Stimulated activated CD4-positive, alpha-beta T cell treated with anti-CD3 and anti-CD28 coated beads, Interleukin-4, amount 100 ng/mL, for 1 hour (primary cell): ENCODE data around the gene SLC5A2.

Experiments
- DNase-seq: peaks from one replicate; pipeline ENCODE4 v3.0.0-alpha.2; 2020

Gene SLC5A2

GRCh38 chr16:31460582-31461002 is 22.3 kb upstream of the SLC5A2 start:
- DNase-seq = no peak

- DNase-seq = no peak
Measured at GRCh38 chr16:31461201-31461920, 21.6 kb upstream of the SLC5A2 start.

DNA sequence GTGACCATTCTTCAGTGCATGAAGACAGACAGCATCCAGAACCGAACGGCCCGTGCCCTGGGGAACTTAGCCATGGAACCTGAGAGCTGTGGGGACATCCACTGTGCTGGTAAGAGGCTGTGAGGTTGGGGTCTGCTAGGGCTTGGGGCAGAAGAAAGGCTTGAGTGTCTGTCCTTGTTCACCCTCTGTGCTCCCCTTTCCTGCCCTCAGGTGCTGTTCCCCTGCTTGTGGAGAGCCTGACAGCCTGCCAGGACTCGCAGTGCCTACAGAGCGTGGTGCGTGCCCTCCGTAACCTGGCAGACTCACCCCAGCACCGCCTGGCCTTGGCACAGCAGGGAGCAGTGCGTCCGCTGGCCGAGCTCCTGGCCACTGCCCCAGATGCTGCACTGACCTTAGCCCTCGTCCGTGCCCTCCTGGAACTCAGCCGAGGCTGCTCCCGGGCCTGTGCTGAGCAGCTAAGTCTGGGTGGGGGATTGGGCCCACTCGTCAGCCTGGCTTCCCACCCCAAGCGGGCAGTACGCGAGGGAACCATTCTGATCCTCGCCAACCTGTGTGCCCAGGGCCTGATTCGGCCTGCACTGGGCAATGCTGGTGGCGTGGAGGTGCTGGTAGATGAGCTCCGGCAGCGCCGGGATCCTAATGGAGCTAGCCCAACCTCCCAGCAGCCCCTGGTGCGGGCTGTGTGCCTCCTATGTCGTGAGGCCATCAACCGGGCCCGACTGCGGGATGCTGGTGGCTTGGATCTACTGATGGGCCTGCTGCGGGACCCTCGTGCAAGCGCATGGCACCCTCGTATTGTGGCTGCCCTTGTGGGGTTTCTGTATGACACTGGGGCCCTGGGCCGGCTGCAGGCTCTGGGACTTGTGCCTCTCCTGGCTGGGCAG is 20.8 kb upstream of the SLC5A2 start:
- DNase-seq = no peak

DNA sequence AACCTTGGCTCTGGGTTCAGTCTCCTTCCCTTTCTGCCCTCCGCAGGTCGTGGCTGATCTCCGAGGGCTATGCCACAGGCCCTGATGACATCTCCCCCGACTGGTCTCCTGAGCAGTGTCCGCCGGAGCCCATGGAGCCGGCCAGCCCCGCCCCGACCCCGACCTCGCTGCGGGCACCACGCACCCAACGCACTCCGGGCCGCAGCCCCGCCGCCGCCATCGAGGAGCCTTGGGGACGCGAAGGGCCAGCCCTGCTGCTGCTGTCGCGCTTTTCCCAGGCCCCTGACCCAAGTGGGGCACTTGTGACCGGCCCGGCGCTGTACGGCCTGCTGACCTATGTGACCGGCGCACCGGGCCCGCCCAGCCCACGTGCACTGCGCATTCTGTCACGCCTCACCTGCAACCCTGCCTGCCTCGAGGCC is 18.6 kb upstream of the SLC5A2 start:
- no peak for DNase-seq

- no peak for DNase-seq
Measured at GRCh38 chr16:31464781-31465260, 18.1 kb upstream of the SLC5A2 start.

GRCh38 chr16:31465788-31466370 is 17.0 kb upstream of the SLC5A2 start:
- no peak for DNase-seq

DNA sequence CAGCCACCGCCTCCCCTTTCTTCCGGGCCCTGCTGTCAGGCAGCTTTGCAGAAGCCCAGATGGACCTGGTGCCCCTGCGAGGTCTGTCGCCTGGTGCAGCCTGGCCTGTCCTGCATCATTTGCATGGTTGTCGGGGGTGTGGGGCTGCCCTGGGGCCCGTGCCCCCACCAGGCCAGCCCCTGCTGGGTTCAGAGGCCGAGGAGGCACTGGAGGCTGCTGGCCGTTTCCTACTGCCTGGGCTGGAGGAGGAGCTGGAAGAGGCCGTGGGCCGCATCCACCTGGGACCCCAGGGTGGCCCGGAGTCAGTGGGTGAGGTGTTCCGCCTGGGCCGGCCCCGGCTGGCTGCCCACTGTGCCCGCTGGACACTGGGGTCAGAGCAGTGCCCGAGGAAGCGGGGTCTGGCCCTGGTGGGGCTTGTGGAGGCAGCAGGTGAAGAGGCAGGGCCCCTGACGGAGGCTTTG is 16.5 kb upstream of the SLC5A2 start:
- no peak for DNase-seq

GRCh38 chr16:31467151-31467773 is 15.7 kb upstream of the SLC5A2 start:
- no peak for DNase-seq

GRCh38 chr16:31467858-31468257 is 15.1 kb upstream of the SLC5A2 start:
- DNase-seq = no peak

GRCh38 chr16:31470615-31471014 is 12.3 kb upstream of the SLC5A2 start:
- DNase-seq = no peak

GRCh38 chr16:31471241-31471874 is 11.6 kb upstream of the SLC5A2 start:
- no peak for DNase-seq

DNA sequence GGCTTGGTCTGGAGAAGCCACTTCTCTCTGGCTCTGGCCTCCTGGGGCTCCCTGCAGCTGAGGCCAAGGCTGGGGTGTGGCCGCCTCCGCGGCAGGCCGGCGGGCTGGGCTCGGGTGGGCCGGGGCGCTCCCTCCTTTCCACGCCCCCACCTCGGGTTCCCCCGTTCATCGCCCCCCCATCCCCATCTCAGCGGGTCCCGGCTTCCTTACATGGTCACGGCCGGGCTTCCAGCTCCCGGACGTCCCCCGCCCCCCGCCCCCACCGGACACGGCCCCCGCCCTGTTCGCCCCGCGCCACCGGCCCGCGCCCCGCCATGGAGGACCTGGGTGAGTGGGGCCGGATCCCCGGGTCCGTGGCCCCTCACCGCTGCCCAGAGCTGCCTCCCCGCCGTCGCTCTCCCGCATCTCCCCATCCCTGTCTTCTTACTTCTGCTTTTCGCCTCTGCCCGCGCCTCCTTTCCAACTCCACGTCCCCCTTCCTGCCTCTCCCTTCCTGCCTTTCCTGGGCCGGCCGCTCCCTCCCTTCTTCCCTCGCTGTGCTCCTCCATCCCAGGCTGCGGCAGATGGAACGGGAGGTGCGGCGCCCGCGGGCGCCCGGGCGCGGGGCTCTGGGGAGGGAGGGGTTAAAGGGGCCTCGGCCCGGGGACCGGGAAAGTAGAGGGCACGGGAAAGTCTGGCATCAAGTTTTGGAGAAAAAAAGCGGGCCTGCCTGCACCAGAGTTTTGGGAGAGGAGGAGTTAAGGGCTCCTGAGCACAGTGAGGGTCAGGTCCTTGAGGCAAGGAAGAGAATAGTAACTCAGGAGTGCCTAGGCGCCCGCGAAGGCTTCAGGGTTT is 10.8 kb upstream of the SLC5A2 start, which contains the start of gene TGFB1I1:
TSS of gene TGFB1I1 (plus strand) at position 278 of the 834 bp plus-strand sequence. CDS start at position 315, 37 bp downstream.
- DNase-seq = no peak

DNA sequence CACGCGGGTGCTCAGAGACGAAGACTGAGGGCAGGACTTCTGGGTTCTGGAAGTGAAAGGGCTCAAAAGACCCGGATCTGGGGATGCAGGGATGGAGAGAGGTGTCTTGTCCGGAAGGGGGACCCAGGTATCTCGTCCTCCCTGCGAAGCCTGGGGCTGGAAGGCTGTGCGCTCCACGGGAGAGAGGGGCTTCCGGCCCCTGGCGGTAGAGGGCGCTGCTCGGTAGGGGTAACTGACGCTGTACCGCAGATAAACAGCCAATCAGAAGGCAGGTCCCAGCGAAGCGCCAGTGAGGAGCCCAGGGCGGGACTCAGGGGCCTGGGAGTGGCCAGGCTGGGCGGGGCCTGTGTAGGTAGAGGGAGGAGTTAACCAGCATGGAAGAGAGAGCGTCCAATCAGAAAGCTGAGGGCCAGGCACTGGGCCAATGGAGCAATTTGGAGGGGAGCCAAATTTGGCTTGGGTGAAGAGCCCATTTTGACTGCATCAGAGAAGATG is 10.2 kb upstream of the SLC5A2 start:
- DNase-seq = peak; percentile 35

- no peak for DNase-seq
Measured at GRCh38 chr16:31473264-31473984, 9.5 kb upstream of the SLC5A2 start.

GRCh38 chr16:31474173-31474714 is 8.7 kb upstream of the SLC5A2 start:
- no peak for DNase-seq

- no peak for DNase-seq
Measured at GRCh38 chr16:31474773-31475738, 7.9 kb upstream of the SLC5A2 start.

DNA sequence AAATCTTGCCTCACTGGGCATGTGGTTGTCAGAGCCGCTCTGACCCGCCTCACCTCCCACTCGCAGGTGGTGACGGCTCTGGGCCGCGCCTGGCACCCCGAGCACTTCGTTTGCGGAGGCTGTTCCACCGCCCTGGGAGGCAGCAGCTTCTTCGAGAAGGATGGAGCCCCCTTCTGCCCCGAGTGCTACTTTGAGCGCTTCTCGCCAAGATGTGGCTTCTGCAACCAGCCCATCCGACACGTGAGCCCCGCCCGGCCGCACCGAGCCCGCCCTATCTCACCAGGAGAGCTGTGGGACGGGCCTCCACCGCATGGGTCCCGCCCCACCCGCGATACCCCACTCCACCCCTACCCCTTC is 7.0 kb upstream of the SLC5A2 start:
- DNase-seq = no peak

DNA sequence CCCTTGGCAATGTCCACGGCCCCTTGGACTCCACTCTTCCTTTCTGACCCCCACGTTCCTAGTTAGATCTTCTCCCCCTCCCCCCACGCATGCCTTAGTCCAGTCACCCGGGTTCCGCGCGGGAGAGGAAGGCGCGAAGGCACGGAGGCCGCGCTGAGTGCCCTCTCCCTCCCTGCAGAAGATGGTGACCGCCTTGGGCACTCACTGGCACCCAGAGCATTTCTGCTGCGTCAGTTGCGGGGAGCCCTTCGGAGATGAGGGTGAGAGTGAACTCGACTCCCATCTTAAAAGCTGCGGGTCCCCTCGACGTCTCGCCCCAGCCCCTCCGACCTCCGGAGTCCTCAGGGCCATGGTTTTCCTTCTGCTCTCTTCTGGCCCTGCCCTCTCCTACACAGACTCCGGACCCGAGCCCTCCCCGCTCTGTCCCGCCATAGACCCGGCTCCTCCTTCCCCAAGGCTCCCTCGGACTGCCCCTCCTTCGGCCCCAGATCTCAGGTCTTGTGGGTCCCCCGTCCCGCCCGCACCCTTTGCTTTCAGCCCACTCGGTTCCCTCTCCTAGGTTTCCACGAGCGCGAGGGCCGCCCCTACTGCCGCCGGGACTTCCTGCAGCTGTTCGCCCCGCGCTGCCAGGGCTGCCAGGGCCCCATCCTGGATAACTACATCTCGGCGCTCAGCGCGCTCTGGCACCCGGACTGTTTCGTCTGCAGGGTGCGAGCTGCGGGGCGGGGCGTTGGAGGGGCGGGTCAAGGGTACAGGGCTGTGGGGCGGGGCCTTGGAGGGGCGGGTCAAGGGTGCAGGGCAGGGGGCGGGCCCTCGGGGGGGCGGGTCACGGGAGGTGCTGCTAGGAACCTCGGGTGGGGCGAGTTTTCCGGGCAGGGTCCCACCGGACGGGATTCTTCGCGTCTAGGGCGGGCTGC is 6.4 kb upstream of the SLC5A2 start:
- peak; percentile 90 for DNase-seq
